Prostate gland (tissue), 2 donors: ENCODE measurements around the gene STK17A. TPM values are rescaled to one million over a fixed set of nuclear protein-coding genes. Genes with fewer than 3 reads are reported as not detected.
A peak's percentile ranks its signal among the peaks of the same experiment; 100 is the strongest.

ENCODE experiments used
- DNase-seq: peaks from one replicate; pipeline ENCODE4 v3.0.0-alpha.2; 2019; ENCODE audit warnings: low spot score
- H3K27ac ChIP-seq, 2 donors: fragments of 200-600 bp; sonication (generic); 2 replicates each; pipeline ENCODE4 v1.5.1; 2017 to 2019
- H3K27me3 ChIP-seq: fragments of 200-600 bp; sonication (generic); replicated peaks from 2 replicates; pipeline ENCODE4 v1.5.1; 2019; ENCODE audit not compliant: insufficient read depth
- H3K36me3 ChIP-seq, 2 donors: fragments of 200-600 bp; sonication (generic); 1 replicate in 1 of 2; 2 replicates in 1 of 2; pipeline versions ENCODE4 v1.5.1 to v1.8.1; 2017 to 2019
- H3K4me1 ChIP-seq: fragments of 200-600 bp; sonication (generic); replicated peaks from 2 replicates; pipeline ENCODE4 v1.5.1; 2019
- H3K4me3 ChIP-seq, 2 donors: fragments of 200-600 bp; sonication (generic); 2 replicates each; pipeline ENCODE4 v1.5.1; 2017 to 2019
- H3K9me3 ChIP-seq: fragments of 200-600 bp; sonication (generic); 2 replicates; pipeline ENCODE4 v1.5.1; 2017
- POLR2A ChIP-seq: fragments of 450-650 bp; IDR thresholded peaks from one replicate; pipeline ENCODE4 v1.6.1; 2016; ENCODE audit warnings: antibody characterized with exemption, mild to moderate bottlenecking
- POLR2AphosphoS5 ChIP-seq: sonication (generic); formaldehyde crosslinking; IDR thresholded peaks from one replicate; pipeline ENCODE4 v1.6.1; 2017; ENCODE audit warnings: antibody characterized with exemption
- WGBS: methylation state at CpG from one replicate; pipeline ENCODE4 v1.1.5; 2018; 5-methylcytosine and 5-hydroxymethylcytosine counted together
- intact Hi-C: fragments of 100-400 bp; cut with DNase I; formaldehyde crosslinking; loops from one replicate; pipeline ENCODE4 v1.14.2; 2022
- total RNA-seq, 2 donors: library from RNA; depleted of rRNA; stranded (reverse); fragments of >200 nt; gene quantifications; one replicate each; pipeline ENCODE4 v1.1.0, GENCODE V29; 2016
- TF ChIP-seq, protein P1 (sequence below), 4 experiments: fragments of 200-600 bp in 2 of 4; fragments of 450-650 bp in 2 of 4; sonication (generic) in 2 of 4; IDR thresholded peaks; 1 replicate in 3 of 4; 2 replicates in 1 of 4; pipeline ENCODE4 v1.5.1; 2016 to 2019; ENCODE audit warnings: antibody characterized with exemption in 4 of 4, mild to moderate bottlenecking in 2 of 4, moderate library complexity in 2 of 4

The STK17A gene
- total RNA-seq, 2 donors from 2014 or later, result 6.8 to 8.2 TPM

DNA sequence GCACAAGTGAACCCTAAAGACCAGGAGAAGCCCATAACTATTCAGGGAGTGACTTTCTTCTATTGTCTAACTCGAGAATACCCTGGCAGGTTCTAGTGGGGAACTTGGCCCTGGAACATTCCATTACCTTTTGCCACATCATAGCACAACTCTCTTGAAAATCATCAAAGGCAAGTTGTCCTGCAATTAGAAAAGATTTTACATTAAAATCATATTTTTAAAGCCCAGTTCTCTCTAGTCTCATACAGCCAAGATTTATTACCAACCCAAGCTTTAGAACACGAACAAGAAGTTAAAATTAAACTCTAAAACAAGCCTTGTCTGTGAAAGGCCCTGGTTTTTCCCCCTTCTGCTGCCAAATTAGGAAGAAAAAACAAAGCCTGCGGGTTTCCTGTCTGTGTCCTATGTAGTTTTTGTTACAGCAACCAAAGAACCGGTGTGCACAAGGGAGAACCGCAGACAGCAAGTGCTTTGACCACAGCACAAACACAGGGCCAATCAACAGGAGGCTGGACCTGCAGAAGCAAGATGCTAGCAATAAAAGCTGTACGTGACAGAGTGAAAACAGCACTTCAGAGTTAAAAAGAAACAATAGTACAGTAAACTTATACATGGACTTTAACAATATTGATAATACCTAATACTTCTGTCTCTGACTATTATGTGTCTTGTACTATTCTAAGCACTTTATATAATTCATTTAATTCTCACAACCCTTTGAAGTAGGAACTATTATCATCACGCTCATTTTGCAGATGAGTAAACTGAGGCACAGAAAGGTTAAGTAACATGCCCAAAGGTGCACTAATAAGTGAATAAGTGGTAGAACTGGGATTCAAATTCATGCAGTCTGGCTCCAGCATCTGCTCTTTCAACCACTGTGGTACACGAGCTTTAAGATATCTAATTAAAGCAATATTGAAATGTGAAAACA is 65.8 kb downstream of the STK17A start:
- Histone ChIP-seq H3K27me3 (no peaks in the 10 kb centered on the region), H3K27ac (peak overlapping the region; percentile 72 to 83), H3K36me3 (no peaks in the 10 kb centered on the region), H3K9me3 (no peaks in the 10 kb centered on the region), H3K4me1 (peaks cover 9% of the 10 kb centered on the region), H3K4me3 (no peak overlapping the region)
- TF ChIP-seq POLR2A (no peak), POLR2AphosphoS5 (no peak)
- TF ChIP-seq, protein P1, sequence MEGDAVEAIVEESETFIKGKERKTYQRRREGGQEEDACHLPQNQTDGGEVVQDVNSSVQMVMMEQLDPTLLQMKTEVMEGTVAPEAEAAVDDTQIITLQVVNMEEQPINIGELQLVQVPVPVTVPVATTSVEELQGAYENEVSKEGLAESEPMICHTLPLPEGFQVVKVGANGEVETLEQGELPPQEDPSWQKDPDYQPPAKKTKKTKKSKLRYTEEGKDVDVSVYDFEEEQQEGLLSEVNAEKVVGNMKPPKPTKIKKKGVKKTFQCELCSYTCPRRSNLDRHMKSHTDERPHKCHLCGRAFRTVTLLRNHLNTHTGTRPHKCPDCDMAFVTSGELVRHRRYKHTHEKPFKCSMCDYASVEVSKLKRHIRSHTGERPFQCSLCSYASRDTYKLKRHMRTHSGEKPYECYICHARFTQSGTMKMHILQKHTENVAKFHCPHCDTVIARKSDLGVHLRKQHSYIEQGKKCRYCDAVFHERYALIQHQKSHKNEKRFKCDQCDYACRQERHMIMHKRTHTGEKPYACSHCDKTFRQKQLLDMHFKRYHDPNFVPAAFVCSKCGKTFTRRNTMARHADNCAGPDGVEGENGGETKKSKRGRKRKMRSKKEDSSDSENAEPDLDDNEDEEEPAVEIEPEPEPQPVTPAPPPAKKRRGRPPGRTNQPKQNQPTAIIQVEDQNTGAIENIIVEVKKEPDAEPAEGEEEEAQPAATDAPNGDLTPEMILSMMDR (IDR thresholded peaks at IDR 0.05), result no peak
- intact Hi-C loops, result loop anchor here (2.0 kb wide), 1 partner anchor 66 kb away; the partner anchor contains the start of gene STK17A
- 22% methylated on average over 8 of the region's 8 CpGs for WGBS
- no peak for DNase-seq

DNA sequence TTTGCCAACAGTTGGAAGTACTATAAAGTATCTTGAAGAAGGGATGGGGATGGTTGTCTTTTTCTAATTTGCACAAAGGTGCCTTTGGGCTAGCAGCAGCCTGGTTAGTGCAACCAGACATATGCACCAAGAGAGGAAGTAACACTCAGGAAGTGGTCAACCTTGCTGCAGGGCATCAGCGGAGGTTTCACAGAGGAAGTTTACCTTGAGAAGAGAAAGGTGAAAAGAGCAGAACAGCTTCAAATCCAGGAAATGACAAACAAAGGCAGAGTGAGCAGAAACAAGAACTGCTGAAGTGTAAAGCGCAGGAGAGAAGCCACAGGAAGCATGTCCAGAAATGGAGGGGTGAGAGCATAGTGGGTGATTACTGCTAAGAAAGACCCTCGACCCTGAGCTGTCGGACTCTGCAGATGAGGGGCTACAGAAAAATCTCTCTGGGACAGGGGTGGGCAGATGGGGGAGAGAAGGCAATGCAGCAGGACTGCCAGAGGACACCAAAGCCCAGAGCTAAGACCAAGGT is 66.9 kb downstream of the STK17A start:
- TF ChIP-seq POLR2AphosphoS5, result no peak
- TF ChIP-seq, protein P1 (IDR thresholded peaks at IDR 0.05), result no peak
- no peak for TF ChIP-seq POLR2A
- H3K27me3 ChIP-seq, result no peaks in the 10 kb centered on the region
- DNase-seq, result no peak
- no peaks in the 10 kb centered on the region for H3K36me3 ChIP-seq
- H3K4me1 ChIP-seq, result peaks cover 9% of the 10 kb centered on the region
- H3K9me3 ChIP-seq, result no peaks in the 10 kb centered on the region
- 72% methylated on average over 4 of the region's 4 CpGs for WGBS
- no peak overlapping the region for H3K4me3 ChIP-seq
- peak overlapping the region in 1 of 2 donors; percentile 64 for H3K27ac ChIP-seq
- intact Hi-C loops, result loop anchor here (2.0 to 5.0 kb wide), 2 partner anchors 47 to 67 kb away; partner anchors contain the start of gene STK17A

DNA sequence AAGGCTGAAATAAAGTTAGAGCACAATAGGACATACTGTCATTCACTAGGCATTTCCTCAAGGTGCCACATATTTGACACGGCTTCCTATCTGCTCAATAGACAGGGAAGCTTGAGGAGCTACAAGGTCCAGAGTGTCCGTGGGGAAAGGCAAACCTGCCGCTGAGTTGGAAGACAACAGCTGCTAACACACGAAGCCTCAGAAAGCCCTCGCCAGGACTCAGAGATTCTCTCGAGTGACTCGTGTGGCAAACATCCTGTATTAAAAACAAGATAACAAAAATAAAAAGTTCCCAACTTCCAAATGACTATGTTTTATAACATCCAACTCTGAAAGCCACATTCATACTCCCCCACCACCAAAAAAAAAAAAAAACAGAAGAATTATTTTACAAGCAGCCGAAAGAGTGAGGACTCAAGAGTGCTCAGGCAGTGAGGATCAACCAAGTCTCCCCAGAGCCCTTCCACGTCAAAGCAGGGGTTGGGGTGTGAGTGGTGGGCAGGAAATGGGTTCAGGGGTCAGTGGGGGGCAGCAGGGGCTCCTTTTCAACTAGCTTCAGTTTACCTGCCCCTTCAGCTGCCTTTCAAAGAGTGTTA is 67.6 kb downstream of the STK17A start:
- Histone ChIP-seq H3K27me3 (no peaks in the 10 kb centered on the region), H3K27ac (peak overlapping the region; percentile 47 to 64), H3K4me1 (peaks cover 9% of the 10 kb centered on the region), H3K9me3 (no peaks in the 10 kb centered on the region), H3K4me3 (no peak overlapping the region), H3K36me3 (no peaks in the 10 kb centered on the region)
- intact Hi-C loops, result loop anchor here (5.0 kb wide), 1 partner anchor 47 kb away; no protein-coding TSS in a partner anchor
- WGBS, result 49% methylated on average over 9 of the region's 9 CpGs
- no peak for DNase-seq
- TF ChIP-seq, protein P1 (IDR thresholded peaks at IDR 0.05), result no peak
- TF ChIP-seq POLR2AphosphoS5, result no peak
- TF ChIP-seq POLR2A, result no peak

DNA sequence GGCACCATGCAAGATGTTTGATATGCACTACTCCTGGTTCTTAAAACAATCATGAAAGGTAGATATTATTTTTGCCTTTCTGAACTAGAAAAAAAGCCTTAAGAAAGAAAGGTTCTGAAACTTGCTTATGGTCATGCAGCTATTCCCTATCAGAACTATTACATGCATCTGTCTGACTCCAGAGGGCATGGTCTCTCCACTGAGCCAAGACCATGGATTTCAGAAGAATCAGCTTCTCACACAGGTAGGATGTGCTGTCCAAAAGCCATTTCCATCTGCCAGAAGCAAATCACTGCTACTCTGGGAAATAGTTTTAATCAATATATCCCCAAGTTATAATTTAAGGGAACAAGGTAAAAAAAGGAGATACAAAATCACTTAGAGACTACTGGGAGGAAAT is 69.5 kb downstream of the STK17A start:
- H3K27me3 ChIP-seq, result no peaks in the 10 kb centered on the region
- H3K9me3 ChIP-seq, result no peaks in the 10 kb centered on the region
- H3K36me3 ChIP-seq, result no peaks in the 10 kb centered on the region
- intact Hi-C loops, result loop anchor here (5.0 kb wide), 1 partner anchor 45 kb away; no protein-coding TSS in a partner anchor
- H3K4me3 ChIP-seq, result no peak overlapping the region
- TF ChIP-seq POLR2A, result no peak
- TF ChIP-seq, protein P1 (IDR thresholded peaks at IDR 0.05), result no peak
- no peak for TF ChIP-seq POLR2AphosphoS5
- H3K4me1 ChIP-seq, result peaks cover 4% of the 10 kb centered on the region
- no peak for DNase-seq
- H3K27ac ChIP-seq, result no peak overlapping the region
